ENCODE measurements around the gene S100A12.
"Not testable (repeated sequence)": the region's sequence is repeated elsewhere in the genome, so short reads cannot be mapped to it uniquely, and the experiment has no call there.

S100A12 gene

DNA sequence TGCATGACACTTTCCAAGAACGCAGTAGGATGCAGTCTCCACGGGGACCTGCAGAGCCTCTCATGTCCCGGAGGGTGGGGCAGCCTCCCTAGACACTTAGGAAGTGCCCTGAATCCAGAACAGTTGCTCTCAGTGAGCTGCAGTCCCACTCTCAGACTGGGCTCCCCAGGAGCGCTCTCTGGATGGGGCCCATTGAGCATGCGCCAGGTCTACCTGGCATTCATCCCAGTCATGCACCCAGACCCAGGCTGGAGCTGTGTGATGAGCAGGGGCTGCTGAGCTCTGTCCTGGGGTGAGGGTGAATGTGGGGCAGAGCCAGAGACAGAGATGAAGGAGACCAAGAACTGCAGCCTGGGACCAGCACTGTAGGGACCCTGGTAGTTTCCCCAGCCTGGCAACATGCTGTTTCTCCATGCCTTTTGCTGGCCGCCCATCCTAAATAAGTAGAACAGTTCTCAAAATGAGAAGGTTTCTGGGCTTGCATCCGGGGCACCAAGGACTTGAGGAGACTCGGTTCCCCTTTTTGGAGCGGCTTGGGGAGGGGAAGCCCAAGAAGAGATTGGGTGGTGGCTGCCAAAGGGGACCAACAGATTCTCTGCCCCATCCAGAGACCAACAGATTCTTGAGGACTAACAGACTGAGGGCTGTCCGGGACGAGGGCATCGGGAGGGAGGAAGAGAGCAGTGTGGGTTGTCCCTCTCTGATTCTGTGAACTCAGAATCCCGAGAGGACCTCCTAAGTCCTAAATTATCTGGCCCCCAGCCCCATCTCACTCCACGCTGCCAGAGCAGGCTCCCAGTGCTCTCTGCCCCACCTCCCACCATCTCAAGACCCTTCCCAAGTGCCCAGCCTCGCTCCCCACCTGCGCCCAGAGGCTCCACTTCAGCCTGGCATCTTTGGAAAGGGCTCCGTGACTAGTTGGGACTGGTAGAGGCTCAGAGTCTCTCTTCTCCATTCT is 25.8 kb downstream of the S100A12 start:
- DNase-seq = no peak

- no peak for DNase-seq
Measured at GRCh38 chr1:153348511-153349362, 26.7 kb downstream of the S100A12 start, which contains the start of gene PGLYRP4. Gene PGLYRP4, minus strand, starts transcription at chr1:153348841. Its CDS starts 909 bp downstream, at chr1:153347932.

GRCh38 chr1:153347856-153348255 is 27.6 kb downstream of the S100A12 start:
- no peak for DNase-seq

GRCh38 chr1:153347049-153347448 is 28.4 kb downstream of the S100A12 start:
- not testable (repeated sequence) for DNase-seq

DNA sequence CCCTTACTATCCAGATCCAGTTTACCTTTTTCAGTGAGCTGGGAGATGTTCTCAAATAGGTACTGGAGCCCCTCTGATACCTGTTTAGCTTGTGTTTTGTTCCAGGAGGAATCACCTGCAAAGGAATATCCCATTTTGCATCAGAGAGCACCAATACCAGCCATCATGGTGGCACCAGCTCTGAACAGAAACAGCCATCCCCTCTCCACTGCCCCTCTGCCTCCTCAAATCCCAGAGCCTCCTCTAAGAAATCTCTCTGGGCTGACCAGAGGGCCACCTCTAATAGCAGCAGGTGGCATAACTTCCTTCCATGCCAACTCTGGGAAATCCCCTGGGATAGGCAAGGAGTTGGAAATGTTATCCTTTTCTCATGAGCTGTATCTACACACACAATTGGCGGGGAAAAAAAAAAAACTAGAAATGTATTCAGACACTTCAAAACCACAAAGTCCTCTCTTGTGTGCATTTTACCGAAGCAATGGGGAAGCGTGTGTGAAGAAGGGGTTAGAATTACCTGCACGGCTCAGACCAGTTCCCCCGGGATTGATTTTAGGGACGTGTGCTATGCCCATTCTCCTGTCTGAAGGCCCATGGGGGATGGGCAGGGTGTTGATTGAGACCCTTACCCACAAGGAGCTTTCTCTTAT is 29.2 kb downstream of the S100A12 start:
- DNase-seq = no peak

DNA sequence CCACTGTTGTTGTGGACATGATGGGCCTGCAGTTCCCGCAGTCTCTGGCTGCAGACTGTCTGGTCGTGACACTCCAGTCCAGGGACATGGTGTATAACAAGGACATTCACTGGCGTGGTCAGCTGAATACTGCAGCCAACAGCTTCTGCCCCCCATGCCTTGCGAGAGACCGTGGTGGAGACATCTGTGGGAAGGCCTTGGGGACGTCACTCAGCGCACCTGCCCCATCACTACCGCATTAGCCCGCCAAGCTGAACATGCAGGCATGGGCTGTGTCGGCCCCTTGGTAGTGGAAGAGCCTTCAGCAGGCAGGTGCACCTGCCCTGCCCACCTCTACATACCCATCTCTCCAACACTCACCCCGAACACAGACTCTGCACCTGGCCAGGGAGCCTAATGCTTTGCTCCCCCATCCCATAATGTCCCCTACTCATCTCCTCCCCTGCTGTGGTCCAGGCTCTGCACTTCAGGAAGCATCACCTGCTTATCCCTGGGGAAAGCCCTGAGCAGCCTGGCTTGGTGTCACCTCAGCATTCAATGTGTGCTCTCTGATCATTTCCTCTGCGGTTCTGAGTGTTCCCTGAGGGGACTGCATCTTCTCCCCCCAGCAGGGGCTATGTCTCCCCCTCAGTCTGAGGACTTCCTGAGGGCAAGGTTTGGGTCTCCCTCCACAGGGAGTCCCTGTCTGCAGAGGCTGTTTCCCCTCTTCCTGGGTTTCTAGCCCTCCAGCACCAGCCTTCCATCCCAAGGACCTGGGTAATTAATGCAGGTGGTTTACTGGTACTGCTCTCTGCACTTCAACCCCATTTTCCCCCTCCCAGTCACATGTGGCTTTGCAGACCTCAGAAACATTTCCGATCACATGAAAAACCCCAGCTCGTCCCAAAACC is 30.0 kb downstream of the S100A12 start:
- DNase-seq = no peak

DNA sequence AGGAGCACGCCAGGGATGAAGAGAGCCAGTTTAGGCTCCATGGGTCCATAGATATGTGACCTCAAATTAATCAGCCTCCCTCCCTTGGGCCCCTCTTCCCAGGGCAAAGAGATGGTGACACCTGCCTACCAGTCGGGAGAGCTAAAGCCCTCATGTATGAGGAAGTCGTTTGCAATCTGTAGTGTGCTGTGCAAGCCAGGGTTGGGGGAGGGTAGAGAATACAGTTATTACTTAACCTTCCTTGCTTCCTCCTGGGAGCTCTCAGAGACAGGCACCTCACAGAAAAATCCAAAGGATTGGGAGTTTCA is 30.7 kb downstream of the S100A12 start:
- DNase-seq = no peak

GRCh38 chr1:153343811-153344717 is 31.4 kb downstream of the S100A12 start:
- DNase-seq = no peak

GRCh38 chr1:153343040-153343681 is 32.3 kb downstream of the S100A12 start:
- DNase-seq = no peak

DNA sequence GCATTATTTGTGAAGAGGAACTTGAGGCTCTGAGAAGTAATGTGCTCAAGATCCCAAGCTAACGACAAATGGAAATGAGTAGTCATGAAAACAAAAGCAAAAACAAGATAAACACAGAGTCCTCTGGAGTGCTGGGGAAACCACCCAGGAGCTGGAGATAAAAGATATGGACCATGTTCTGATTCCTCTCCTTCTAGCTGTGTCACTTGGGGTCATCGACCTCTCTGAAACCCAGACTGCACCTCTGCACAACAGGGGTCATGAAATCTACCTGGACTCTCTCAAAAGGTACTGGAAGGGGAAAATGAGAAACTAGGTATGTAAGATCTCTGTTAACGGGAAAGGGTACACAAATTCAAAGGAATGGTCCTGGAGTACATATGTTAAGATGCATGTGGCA is 33.2 kb downstream of the S100A12 start:
- no peak for DNase-seq

DNA sequence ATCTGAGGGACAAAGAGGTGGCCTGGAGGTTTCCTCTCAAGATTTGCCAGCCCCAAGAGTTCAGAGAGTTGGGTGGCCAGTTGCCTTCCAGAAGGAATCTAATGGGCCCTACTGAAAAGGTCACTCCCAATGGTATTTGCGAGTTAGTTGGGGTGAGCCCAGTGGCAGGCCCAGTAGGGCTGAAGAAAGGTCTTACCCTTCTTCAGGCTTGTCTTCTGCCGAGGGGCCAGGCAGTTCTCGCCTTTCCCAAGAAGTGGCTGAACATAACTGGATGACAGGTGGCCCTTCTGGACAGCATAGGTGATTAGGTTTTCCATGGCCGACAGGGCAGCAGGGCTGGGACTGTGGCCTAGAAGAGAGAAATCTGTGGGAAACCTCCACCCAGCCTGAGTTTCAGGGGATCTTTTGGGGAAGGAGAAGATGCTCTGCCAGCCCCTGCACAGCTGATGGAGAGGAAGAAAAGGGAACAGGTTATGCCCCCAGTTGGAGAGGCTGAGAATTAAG is 33.9 kb downstream of the S100A12 start:
- DNase-seq = no peak

DNA sequence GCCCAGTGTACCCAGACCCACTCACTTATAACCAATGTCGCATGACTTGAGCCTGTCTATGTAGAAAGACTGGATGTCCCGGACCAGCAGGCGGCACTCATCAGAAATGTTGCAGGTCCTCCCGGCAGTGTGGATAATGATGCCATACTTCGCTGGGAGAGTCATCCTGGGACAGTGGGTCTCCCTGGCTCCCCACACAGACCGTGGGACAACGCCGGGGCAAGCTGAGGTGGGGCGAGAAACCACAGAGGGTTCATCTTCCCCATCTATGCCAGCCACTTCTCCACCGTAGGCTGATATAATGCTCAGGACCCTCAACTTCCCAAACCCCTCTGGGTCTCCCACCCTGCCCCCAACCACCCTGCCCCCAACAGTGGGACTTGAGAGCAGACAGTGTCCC is 35.1 kb downstream of the S100A12 start:
- DNase-seq = no peak

DNA sequence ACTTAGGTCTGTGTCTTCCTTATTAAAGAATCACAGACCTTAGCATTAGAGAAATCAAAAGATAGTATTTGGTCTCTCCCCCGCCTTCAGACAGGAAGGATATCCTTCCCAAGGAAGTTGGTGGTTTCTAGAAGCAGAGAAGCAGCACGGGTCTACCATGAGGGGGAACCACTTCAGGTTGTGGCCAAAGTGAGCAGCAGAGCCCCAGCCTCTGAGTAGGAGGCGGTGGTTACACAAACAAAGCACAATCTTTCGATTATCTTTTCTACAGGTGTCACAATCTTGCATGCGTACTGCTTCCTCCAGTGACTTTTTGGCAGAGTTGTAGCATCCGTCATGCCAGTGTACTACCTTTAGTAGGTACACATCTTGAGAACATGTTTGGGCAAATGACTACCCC is 35.6 kb downstream of the S100A12 start:
- no peak for DNase-seq

DNA sequence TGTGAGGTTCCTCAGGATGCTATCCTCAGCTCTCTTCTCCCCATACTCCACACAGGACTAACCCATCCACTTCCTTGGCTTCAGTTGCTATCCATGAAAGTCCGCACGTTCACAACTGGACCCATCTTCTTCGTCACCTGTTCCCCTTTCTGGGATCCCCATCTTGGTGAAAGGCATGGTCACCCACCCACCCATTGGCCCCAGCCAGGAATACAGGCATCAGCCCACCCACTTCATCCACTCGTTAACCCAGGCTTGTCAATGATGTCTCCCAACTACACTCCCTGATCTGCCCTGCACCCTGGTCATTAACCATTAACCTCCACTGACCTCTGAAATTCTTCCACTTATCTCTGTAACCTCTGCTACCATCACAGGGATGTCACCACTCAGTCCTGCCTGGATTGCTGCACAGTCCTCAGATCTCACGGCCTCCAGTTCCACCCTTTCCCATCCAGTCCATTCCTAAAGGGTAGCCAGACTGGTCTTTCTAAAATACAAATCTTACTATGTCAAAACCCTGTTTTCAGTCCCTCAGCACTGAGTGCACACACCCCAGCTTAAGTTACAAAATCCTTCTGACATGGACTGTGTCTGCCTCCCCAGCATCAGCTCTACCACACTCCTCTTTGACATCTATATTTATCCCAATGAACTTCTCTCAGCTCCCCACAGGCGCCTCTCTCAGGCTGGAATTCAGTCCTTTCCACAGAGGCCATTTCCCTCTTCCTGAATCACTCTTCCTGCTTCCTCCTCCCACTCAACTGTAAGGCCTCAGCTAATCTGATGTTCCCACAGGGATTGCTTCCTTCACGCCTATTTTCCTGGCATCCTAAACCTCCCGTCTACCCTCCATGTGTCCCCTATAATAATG is 37.2 kb downstream of the S100A12 start:
- DNase-seq = no peak

- DNase-seq = no peak
Measured at GRCh38 chr1:153336650-153337049, 38.8 kb downstream of the S100A12 start.

DNA sequence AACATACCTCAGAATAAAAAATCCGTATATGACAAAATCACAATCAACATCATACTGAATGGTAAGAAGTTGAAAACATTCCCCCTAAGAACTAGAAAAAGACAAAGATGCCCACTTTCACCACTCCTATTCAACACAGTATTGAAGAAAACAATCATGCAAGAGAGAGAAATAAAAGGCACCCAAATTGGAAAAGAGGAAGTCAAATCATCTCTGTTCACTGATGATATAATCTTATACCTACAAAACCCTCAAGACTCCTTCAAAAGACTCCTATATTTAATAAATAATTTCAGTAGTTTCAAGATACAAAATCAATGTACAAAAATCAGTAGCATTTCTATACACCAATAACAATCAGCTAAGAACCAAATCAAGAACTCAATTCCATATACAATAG is 41.5 kb downstream of the S100A12 start:
- DNase-seq = no peak

GRCh38 chr1:153324912-153325311 is 50.5 kb downstream of the S100A12 start:
- DNase-seq = no peak

Data from DMS 273 treated with DMSO at 0.1 percent for 48 hours (cell line).